SU-DHL-6 (cell line): ENCODE measurements around the gene CADPS.

Experiments used
- EZH2phosphoT487 ChIP-seq: fragments of 200-600 bp; sonication (generic), shearing (Covaris generic); conservative IDR thresholded peaks from 2 replicates; pipeline ENCODE4 v1.6.1; 2018; ENCODE audit warnings: mild to moderate bottlenecking, antibody characterized with exemption, low read length, moderate library complexity, mixed read lengths
- TF ChIP-seq, protein P1 (sequence below): fragments of 200-600 bp; sonication (generic); IDR thresholded peaks from one replicate; pipeline ENCODE4 v1.5.1; 2017; ENCODE audit warnings: antibody characterized with exemption, mild to moderate bottlenecking, low read length, moderate library complexity; ENCODE audit not compliant: insufficient read depth, poor library complexity, severe bottlenecking

DNA sequence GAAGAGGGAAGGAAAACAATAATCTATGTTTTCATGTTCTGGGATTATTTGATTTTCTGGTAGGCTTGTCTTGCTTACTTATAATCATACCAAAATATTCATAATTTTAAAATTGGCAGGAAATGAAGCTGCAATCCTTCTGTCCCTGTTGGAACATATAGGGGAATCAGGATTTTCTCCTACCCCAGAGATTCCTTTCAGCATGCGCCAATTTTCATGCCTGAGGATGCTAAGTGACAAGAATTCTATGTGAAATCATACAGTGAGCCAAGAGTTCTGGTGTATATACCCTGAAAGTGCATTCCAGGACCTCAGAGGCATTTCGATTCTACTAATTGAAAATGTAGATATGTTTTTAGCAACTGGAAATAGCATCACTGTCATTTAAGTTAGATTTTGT is 9.9 kb upstream of the CADPS start:
- TF ChIP-seq, protein P1, sequence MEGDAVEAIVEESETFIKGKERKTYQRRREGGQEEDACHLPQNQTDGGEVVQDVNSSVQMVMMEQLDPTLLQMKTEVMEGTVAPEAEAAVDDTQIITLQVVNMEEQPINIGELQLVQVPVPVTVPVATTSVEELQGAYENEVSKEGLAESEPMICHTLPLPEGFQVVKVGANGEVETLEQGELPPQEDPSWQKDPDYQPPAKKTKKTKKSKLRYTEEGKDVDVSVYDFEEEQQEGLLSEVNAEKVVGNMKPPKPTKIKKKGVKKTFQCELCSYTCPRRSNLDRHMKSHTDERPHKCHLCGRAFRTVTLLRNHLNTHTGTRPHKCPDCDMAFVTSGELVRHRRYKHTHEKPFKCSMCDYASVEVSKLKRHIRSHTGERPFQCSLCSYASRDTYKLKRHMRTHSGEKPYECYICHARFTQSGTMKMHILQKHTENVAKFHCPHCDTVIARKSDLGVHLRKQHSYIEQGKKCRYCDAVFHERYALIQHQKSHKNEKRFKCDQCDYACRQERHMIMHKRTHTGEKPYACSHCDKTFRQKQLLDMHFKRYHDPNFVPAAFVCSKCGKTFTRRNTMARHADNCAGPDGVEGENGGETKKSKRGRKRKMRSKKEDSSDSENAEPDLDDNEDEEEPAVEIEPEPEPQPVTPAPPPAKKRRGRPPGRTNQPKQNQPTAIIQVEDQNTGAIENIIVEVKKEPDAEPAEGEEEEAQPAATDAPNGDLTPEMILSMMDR: no peak
- no peak for TF ChIP-seq EZH2phosphoT487
